Mesodermal cell (in vitro differentiated cells): ENCODE measurements around the gene LARP1. TPM values are rescaled to one million over a fixed set of nuclear protein-coding genes. Genes with fewer than 3 reads are reported as not detected.
A peak's percentile ranks its signal among the peaks of the same experiment; 100 is the strongest.

ENCODE experiments used
- H3K27ac ChIP-seq: 2 replicates; pipeline ENCODE4 v1.7.0; 2013; ENCODE audit warnings: mild to moderate bottlenecking, low read depth, low read length, moderate library complexity; ENCODE audit not compliant: severe bottlenecking
- H3K36me3 ChIP-seq: 2 replicates; pipeline ENCODE4 v1.7.1; 2013; ENCODE audit warnings: mild to moderate bottlenecking, low read length, moderate library complexity; ENCODE audit not compliant: control insufficient read depth, insufficient read depth
- H3K4me1 ChIP-seq: one replicate; pipeline ENCODE4 v1.7.1; 2013; ENCODE audit warnings: mild to moderate bottlenecking, low read length; ENCODE audit not compliant: insufficient read depth, control insufficient read depth, poor library complexity, severe bottlenecking
- H3K4me3 ChIP-seq: 2 replicates; pipeline ENCODE4 v1.7.0; 2013; ENCODE audit warnings: low read length, control low read depth, mild to moderate bottlenecking; ENCODE audit not compliant: insufficient read depth, poor library complexity, severe bottlenecking; ENCODE audit errors: extremely low read depth
- H3K9me3 ChIP-seq: 2 replicates; pipeline ENCODE4 v1.7.1; 2013; ENCODE audit warnings: mild to moderate bottlenecking, low read length, moderate library complexity; ENCODE audit not compliant: control insufficient read depth
- WGBS, 2 experiments: methylation state at CpG; one replicate each; pipeline ENCODE4 v1.1.5; 2013; ENCODE audit warnings: missing lambda C conversion rate in 2 of 2; ENCODE audit not compliant: insufficient coverage in 2 of 2; 5-methylcytosine and 5-hydroxymethylcytosine counted together
- polyA plus RNA-seq, 2 experiments: library from polyadenylated mRNA; stranded (reverse); fragments of 50-300 nt; gene quantifications; one replicate each; pipeline ENCODE4 v1.2.3, GENCODE V29; 2013

LARP1 gene
- polyA plus RNA-seq (2013, experiment 1 of 2): 82.6 TPM
- 76.6 TPM for polyA plus RNA-seq (2013, experiment 2 of 2)

DNA sequence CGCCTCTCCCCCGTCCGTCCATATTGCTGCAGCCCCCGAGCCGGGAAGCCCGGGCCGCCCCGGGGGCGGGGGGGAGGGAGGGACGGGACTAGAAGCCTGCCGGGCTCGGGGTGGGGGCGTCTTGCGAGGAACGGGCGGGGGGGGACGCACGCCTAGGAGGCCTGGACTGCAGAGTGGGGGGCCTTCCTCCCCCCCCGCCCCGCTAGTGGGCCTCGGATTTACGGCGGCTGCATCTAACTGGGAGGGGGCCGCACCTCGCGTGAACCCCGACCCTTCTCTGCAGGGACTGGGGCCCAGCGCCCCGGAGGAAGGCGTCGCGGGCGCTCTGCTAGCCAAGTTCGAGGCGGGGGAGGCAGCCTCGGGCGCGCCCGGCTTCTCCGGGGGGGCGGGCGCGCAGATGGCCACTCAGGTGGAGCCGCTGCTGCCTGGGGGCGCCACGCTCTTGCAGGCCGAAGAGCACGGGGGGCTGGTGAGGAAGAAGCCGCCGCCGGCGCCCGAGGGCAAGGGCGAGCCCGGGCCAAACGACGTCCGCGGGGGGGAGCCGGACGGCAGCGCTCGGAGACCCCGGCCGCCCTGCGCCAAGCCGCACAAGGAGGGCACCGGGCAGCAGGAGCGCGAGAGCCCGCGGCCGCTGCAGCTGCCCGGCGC, at the start of gene LARP1:
Gene LARP1, plus strand, starts transcription at position 17 of the 648 bp plus-strand sequence. Its CDS starts 381 bp downstream, at position 398.
- H3K4me3 ChIP-seq: peak within 1 kb of the TSS; percentile 91
- no peaks in the 10 kb centered on the region for H3K36me3 ChIP-seq
- H3K27ac ChIP-seq: peak within 1 kb of the TSS; percentile 92
- H3K9me3 ChIP-seq: no peaks in the 10 kb centered on the region
- 0 to 1% methylated on average over 35 to 46 of the region's 75 CpGs for WGBS, 2 experiments
- peaks cover 33% of the 10 kb centered on the region for H3K4me1 ChIP-seq

DNA sequence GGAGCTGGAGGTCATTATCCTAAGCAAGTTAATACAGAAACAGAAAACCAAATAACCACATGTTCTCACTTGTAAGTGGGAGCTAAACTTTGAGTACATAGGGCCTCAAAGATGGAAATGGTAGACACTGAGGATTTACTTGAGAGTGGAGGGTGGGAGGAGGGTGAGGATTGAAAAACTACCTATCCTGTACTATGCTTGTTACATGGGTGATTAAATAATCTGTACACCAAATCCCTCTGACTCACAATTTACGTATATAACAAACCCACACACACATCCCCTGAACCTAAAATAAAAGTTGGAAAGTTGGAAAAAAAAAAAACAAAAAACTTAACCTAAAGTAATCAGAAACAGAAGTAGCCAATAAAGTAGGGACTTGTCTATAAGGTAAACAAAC, 48.8 kb upstream of the LARP1 start:
- H3K27ac ChIP-seq: no peak overlapping the region
- WGBS, 2 experiments: no CpG with 5 or more reads among the region's 1 CpG
- no peaks in the 10 kb centered on the region for H3K9me3 ChIP-seq
- H3K4me3 ChIP-seq: no peak overlapping the region
- peaks cover 8% of the 10 kb centered on the region for H3K4me1 ChIP-seq
- no peaks in the 10 kb centered on the region for H3K36me3 ChIP-seq

- no peak overlapping the region for H3K27ac ChIP-seq
- no peaks in the 10 kb centered on the region for H3K9me3 ChIP-seq
- H3K4me1 ChIP-seq: peaks cover 9% of the 10 kb centered on the region
- no peak overlapping the region for H3K4me3 ChIP-seq
- 92 to 96% methylated on average over 4 to 5 of the region's 5 CpGs for WGBS, 2 experiments
- no peaks in the 10 kb centered on the region for H3K36me3 ChIP-seq
Observed at GRCh38 chr5:154707641-154708040, 47.5 kb upstream of the LARP1 start.

GRCh38 chr5:154708207-154708606, 47.0 kb upstream of the LARP1 start:
- H3K4me1 ChIP-seq: peaks cover 14% of the 10 kb centered on the region
- no peak overlapping the region for H3K4me3 ChIP-seq
- WGBS, 2 experiments: 94 to 100% methylated on average over 4 of the region's 6 CpGs
- H3K36me3 ChIP-seq: no peaks in the 10 kb centered on the region
- H3K27ac ChIP-seq: no peak overlapping the region
- no peaks in the 10 kb centered on the region for H3K9me3 ChIP-seq

DNA sequence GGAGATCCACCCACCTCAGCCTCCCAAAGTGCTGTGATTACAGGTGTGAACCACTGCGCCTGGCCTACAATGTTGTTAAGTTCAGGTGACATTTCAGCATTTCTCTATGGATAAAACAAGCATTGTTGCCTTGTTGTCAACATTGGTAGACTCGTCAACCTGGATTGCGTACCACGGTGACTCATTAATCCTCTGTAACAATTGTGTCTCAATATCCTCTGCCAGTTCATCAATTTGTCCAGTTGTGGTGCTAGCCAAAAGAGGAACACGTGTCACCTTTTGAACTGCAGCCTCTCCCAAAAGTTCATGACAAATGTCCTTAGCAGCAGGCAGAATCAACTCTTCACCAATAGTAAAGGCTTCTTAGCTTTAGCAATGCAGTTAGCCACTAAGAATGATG, 46.3 kb upstream of the LARP1 start:
- Histone ChIP-seq H3K36me3 (no peaks in the 10 kb centered on the region), H3K9me3 (no peaks in the 10 kb centered on the region), H3K27ac (no peak overlapping the region), H3K4me1 (peaks cover 14% of the 10 kb centered on the region), H3K4me3 (no peak overlapping the region)
- WGBS, 2 experiments: 92 to 99% methylated on average over 5 of the region's 5 CpGs

- Histone ChIP-seq H3K4me3 (no peak overlapping the region), H3K4me1 (peaks cover 19% of the 10 kb centered on the region), H3K9me3 (no peaks in the 10 kb centered on the region), H3K36me3 (no peaks in the 10 kb centered on the region), H3K27ac (no peak overlapping the region)
- WGBS, 2 experiments: 93 to 96% methylated on average over 13 to 14 of the region's 15 CpGs
Observed at GRCh38 chr5:154709368-154710305, 45.5 kb upstream of the LARP1 start.

DNA sequence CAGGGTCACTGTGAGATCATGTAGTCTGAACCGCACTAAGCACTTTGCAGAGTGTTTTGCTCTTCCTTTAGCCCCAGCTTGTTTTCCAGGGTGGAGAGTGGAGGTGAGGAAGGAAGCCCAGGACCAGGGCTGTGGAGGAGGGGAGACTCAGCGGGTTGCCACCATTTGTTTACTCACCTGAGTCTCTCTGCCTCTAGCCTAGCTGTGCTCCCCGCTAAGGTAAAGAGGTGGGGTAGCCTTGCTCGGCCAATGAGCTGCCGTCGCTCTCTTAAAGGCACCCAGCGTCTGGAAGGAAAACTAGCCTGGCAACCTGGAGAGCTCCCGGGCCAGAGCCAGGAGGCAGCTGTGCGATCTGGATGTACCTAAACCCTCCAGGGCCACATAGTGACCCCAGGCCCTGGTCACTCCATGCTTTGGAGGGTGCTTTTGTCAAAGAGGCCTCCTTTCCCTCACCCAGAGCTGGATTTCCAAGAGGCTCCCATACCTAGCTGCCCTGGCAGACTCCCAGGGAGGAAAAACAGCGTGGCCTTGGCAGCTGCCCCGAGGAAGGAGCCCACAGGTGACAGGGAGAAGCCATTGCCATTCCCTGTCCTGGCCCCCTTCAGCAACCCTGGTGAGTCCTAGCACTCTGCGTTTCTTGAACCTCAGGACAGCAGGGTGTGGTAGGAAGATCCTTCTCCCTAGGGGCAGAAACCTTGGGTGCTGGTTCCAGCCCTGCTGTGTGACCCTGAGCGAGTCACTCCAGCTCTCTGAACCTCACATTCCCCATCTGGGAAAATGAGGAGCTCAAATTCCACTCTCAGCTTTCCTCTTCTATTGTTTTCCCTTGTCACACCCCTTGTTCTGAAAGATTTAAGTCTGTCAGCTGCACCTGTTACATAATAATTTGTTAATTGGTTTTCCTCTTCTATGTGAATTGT, 42.4 kb upstream of the LARP1 start:
- Histone ChIP-seq H3K4me3 (no peak overlapping the region), H3K4me1 (peaks cover 19% of the 10 kb centered on the region), H3K36me3 (no peaks in the 10 kb centered on the region), H3K9me3 (no peaks in the 10 kb centered on the region), H3K27ac (no peak overlapping the region)
- 27 to 43% methylated on average over 9 to 10 of the region's 13 CpGs for WGBS, 2 experiments

DNA sequence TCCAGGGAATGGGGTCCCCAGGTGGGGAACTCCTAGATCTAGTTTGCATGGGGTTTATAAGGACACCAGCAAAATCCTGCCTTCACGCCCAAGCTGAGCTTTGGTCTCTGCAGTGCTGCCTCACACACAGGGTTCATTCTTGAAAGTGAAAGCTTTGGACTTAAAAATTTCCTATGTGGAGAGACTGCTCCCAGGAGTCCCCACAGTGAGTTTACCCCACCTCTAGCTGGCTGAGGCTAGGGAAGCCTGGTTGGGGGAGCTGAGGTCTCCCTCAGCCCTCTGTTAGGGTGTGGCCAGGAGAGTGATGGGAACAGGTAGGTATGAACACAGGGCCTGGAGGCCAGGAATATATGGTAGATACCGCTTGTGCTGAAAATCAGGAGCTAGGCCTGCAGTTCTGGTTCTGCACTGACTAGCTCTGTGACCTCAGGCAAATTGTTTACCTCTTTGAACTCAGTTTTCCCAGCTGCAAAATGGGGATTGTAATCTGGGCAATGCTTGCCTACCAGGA, 41.5 kb upstream of the LARP1 start:
- H3K4me1 ChIP-seq: peaks cover 19% of the 10 kb centered on the region
- no peaks in the 10 kb centered on the region for H3K36me3 ChIP-seq
- H3K4me3 ChIP-seq: no peak overlapping the region
- H3K9me3 ChIP-seq: no peaks in the 10 kb centered on the region
- WGBS, 2 experiments: 83 to 100% methylated on average over 1 of the region's 2 CpGs
- H3K27ac ChIP-seq: no peak overlapping the region

DNA sequence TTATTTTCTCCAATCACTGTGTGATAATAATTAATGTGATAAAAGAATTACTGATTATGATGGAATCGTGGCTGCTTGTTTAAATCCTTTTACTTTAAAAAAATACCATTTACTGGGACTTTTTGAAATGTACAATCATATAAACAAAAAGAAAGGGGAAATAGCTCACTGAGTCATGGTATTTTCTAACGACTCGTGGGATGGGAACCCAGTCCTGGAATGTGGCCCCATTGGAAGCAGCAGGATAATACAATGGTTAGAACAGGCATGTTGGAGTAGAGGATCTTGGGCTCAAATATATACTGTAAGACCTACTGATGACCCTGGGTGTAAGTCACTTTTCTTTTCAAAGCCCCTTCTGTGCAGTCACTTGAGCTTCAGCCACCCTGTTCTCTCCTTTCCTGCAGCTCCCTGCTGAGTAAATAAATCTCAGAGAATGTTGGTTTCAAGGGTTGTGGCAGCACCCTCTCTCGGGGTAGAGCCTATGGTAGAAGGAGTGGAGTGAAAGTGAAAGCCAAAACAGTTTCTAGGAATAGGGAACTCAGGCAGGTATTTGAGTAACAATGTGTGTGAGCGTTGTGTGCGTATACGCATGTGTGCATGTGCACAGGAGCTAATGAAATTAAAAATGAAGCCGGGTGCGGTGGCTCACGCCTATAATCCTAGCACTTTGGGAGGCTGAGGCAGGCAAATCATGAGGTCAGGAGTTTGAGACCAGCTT, 40.8 kb upstream of the LARP1 start:
- WGBS, 2 experiments: 88% methylated on average over 9 of the region's 10 CpGs
- Histone ChIP-seq H3K4me1 (peaks cover 14% of the 10 kb centered on the region), H3K36me3 (no peaks in the 10 kb centered on the region), H3K27ac (no peak overlapping the region), H3K9me3 (no peaks in the 10 kb centered on the region), H3K4me3 (no peak overlapping the region)
